Osteocyte (in vitro differentiated cells): Measurements from ENCODE around the gene ESD. TPM values are rescaled to one million over a fixed set of nuclear protein-coding genes. Genes with fewer than 3 reads are reported as not detected.

Source experiments
- DNase-seq: peaks from one replicate; pipeline ENCODE4 v3.0.0; 2021; ENCODE audit warnings: mixed read lengths; ENCODE audit not compliant: unreplicated experiment; ENCODE audit errors: extremely low spot score
- H3K27ac Mint-ChIP-seq: one replicate; pipeline ENCODE4 v1.8.0; 2021; ENCODE audit warnings: mild to moderate bottlenecking, mixed read lengths; ENCODE audit not compliant: unreplicated experiment
- H3K27me3 Mint-ChIP-seq: one replicate; pipeline ENCODE4 v1.8.0; 2021; ENCODE audit warnings: mixed read lengths; ENCODE audit not compliant: unreplicated experiment
- H3K36me3 Mint-ChIP-seq: one replicate; pipeline ENCODE4 v1.8.0; 2021; ENCODE audit warnings: mixed read lengths; ENCODE audit not compliant: unreplicated experiment
- H3K4me1 Mint-ChIP-seq: one replicate; pipeline ENCODE4 v1.8.0; 2021; ENCODE audit warnings: mixed read lengths; ENCODE audit not compliant: unreplicated experiment
- H3K4me3 Mint-ChIP-seq: one replicate; pipeline ENCODE4 v1.8.0; 2021; ENCODE audit warnings: mild to moderate bottlenecking, moderate library complexity, mixed read lengths; ENCODE audit not compliant: unreplicated experiment
- H3K9me3 Mint-ChIP-seq: one replicate; pipeline ENCODE4 v1.8.0; 2021; ENCODE audit warnings: mixed read lengths; ENCODE audit not compliant: unreplicated experiment
- CTCF ChIP-seq: fragments of 200-600 bp; sonication (generic); IDR thresholded peaks from 2 replicates; pipeline ENCODE4 v1.5.0; 2021; ENCODE audit warnings: antibody characterized with exemption, mild to moderate bottlenecking, moderate library complexity
- total RNA-seq: library from RNA; stranded (reverse); gene quantifications from 2 replicates; pipeline ENCODE4 v1.2.1, GENCODE V29; 2021

ESD gene
- total RNA-seq, 1 donor from 2014 or later, result 98.6 TPM

- TF ChIP-seq CTCF, result no peak
- H3K27me3 Mint-ChIP-seq, result no peaks in the 10 kb centered on the region
- H3K9me3 Mint-ChIP-seq, result no peaks in the 10 kb centered on the region
- H3K36me3 Mint-ChIP-seq, result peaks cover 37% of the 10 kb centered on the region
- H3K4me3 Mint-ChIP-seq, result no peak overlapping the region
- no peak for DNase-seq
- peaks cover 10% of the 10 kb centered on the region for H3K4me1 Mint-ChIP-seq
- no peak overlapping the region for H3K27ac Mint-ChIP-seq
These were observed 57.4 kb downstream of the ESD start for GRCh38 chr13:46739447-46740098.

GRCh38 chr13:46738766-46739165 is 58.2 kb downstream of the ESD start:
- H3K4me3 Mint-ChIP-seq, result no peak overlapping the region

GRCh38 chr13:46738055-46738454 is 58.9 kb downstream of the ESD start:
- H3K4me1 Mint-ChIP-seq, result peaks cover 5% of the 10 kb centered on the region
- DNase-seq, result no peak
- H3K27me3 Mint-ChIP-seq, result no peaks in the 10 kb centered on the region
- H3K36me3 Mint-ChIP-seq, result peaks cover 31% of the 10 kb centered on the region
- no peak overlapping the region for H3K27ac Mint-ChIP-seq
- no peak for TF ChIP-seq CTCF
- H3K9me3 Mint-ChIP-seq, result no peaks in the 10 kb centered on the region
- H3K4me3 Mint-ChIP-seq, result no peak overlapping the region

More at GRCh38 chr13:46738766-46739165, 58.2 kb downstream of the ESD start:
- H3K27ac Mint-ChIP-seq, result no peak overlapping the region
- DNase-seq, result no peak
- peaks cover 31% of the 10 kb centered on the region for H3K36me3 Mint-ChIP-seq
- H3K27me3 Mint-ChIP-seq, result no peaks in the 10 kb centered on the region
- peaks cover 10% of the 10 kb centered on the region for H3K4me1 Mint-ChIP-seq
- TF ChIP-seq CTCF, result no peak
- H3K9me3 Mint-ChIP-seq, result no peaks in the 10 kb centered on the region

GRCh38 chr13:46736541-46737310 is 60.2 kb downstream of the ESD start:
- Mint-ChIP-seq H3K27me3 (no peaks in the 10 kb centered on the region), H3K27ac (no peak overlapping the region), H3K4me3 (no peak overlapping the region), H3K9me3 (no peaks in the 10 kb centered on the region), H3K4me1 (peaks cover 2% of the 10 kb centered on the region), H3K36me3 (peaks cover 32% of the 10 kb centered on the region)
- no peak for DNase-seq
- no peak for TF ChIP-seq CTCF

GRCh38 chr13:46735425-46735824 is 61.5 kb downstream of the ESD start:
- no peak for TF ChIP-seq CTCF
- no peaks in the 10 kb centered on the region for H3K9me3 Mint-ChIP-seq
- peaks cover 29% of the 10 kb centered on the region for H3K36me3 Mint-ChIP-seq
- H3K27ac Mint-ChIP-seq, result no peak overlapping the region
- no peaks in the 10 kb centered on the region for H3K27me3 Mint-ChIP-seq
- no peak overlapping the region for H3K4me3 Mint-ChIP-seq
- DNase-seq, result no peak
- H3K4me1 Mint-ChIP-seq, result peaks cover 2% of the 10 kb centered on the region
